Stimulated activated CD4-positive, alpha-beta T cell treated with anti-CD3 and anti-CD28 coated beads, Interleukin-12 subunit alpha, Interleukin-12 subunit beta, amount 100 ng/mL, for 4 hours (primary cell): ENCODE data around the gene BRCA2.

Experiments
- DNase-seq: peaks from one replicate; pipeline ENCODE4 v3.0.0-alpha.2; 2020

The BRCA2 gene, protein sequence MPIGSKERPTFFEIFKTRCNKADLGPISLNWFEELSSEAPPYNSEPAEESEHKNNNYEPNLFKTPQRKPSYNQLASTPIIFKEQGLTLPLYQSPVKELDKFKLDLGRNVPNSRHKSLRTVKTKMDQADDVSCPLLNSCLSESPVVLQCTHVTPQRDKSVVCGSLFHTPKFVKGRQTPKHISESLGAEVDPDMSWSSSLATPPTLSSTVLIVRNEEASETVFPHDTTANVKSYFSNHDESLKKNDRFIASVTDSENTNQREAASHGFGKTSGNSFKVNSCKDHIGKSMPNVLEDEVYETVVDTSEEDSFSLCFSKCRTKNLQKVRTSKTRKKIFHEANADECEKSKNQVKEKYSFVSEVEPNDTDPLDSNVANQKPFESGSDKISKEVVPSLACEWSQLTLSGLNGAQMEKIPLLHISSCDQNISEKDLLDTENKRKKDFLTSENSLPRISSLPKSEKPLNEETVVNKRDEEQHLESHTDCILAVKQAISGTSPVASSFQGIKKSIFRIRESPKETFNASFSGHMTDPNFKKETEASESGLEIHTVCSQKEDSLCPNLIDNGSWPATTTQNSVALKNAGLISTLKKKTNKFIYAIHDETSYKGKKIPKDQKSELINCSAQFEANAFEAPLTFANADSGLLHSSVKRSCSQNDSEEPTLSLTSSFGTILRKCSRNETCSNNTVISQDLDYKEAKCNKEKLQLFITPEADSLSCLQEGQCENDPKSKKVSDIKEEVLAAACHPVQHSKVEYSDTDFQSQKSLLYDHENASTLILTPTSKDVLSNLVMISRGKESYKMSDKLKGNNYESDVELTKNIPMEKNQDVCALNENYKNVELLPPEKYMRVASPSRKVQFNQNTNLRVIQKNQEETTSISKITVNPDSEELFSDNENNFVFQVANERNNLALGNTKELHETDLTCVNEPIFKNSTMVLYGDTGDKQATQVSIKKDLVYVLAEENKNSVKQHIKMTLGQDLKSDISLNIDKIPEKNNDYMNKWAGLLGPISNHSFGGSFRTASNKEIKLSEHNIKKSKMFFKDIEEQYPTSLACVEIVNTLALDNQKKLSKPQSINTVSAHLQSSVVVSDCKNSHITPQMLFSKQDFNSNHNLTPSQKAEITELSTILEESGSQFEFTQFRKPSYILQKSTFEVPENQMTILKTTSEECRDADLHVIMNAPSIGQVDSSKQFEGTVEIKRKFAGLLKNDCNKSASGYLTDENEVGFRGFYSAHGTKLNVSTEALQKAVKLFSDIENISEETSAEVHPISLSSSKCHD (N-terminal part only)

GRCh38 chr13:32315238-32316027 lies at the start of gene BRCA2, which contains the start of gene ZAR1L:
Gene BRCA2 (plus strand): TSS chr13:32315508. CDS start chr13:32316461, 953 bp downstream.
Gene ZAR1L (minus strand): TSS chr13:32315363. CDS start chr13:32311925, 3,438 bp downstream.
- DNase-seq, result peak; percentile 82

GRCh38 chr13:32265726-32266125 lies 49.6 kb upstream of the BRCA2 start:
- DNase-seq, result no peak

DNA sequence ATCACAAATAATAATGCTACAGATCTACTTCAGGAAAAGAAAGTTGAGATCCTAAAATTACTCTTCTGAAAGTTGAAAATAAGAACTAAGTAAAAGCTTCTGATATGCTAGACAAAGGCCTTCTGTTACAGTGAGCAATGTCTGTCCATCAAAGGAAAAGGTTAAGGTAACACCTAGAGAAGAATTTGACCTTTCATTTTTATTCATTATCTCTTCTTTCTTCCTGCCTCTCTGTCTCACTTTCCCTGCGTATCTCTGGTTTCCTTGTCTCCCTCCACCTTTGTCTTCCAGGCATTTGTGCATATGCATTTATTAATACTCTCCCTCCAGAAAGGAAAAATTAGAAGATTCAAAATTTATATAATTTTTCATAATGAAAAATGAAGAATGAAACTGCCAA lies 49.2 kb upstream of the BRCA2 start:
- DNase-seq, result no peak

- peak; percentile 55 for DNase-seq
These were observed 47.4 kb upstream of the BRCA2 start for GRCh38 chr13:32267836-32268439.

DNA sequence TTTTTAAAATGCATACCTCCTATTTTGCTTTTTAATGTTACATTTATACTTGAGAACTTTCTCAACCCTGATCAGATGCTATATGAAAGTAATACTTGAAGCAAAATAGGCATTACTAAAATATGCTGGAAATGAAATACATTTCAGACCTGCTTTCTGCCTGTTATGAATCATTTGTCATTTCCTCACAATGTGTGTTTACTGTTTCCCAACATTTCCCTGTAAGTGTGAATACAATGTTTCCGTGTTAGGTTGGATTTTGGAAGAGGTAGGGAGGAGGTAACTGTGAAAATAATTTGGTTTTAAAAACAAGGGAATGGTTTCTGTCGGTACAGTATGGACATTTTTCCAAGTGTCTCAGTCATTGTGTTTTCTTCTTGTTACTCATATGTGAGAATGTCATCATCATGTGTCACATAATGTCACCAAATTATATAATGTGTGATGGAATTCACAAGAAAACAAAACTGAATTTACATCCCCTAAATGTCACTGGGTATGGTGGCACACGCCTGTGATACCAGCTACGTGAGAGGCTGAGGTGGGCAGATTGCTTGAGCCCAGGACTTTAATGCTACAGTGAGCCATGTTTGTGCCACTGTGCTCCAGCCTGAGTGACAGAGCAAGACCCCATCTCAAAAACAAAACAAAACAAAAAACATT lies 43.2 kb upstream of the BRCA2 start:
- DNase-seq, result no peak

GRCh38 chr13:32277839-32278238 lies 37.5 kb upstream of the BRCA2 start:
- DNase-seq, result no peak

GRCh38 chr13:32278426-32278825 lies 36.9 kb upstream of the BRCA2 start:
- DNase-seq, result no peak

DNA sequence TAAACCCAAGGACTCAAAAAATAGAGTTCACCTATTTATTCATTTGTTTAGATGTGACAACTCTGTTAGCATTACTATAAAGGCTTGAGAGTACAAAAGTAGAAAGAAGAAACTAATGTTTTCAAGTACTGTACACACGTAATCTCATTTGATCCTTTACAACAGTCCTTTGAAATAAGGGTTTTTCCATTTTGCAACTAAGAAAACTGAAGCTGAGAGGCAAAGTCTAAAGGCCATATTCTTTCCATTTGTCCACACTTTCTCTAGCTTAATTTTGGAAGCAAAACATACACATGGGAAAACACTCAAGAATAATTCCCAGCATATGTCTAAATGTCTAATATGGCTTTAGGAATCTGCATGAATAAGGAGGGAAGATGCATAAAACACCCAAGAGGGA lies 34.2 kb upstream of the BRCA2 start:
- no peak for DNase-seq

DNA sequence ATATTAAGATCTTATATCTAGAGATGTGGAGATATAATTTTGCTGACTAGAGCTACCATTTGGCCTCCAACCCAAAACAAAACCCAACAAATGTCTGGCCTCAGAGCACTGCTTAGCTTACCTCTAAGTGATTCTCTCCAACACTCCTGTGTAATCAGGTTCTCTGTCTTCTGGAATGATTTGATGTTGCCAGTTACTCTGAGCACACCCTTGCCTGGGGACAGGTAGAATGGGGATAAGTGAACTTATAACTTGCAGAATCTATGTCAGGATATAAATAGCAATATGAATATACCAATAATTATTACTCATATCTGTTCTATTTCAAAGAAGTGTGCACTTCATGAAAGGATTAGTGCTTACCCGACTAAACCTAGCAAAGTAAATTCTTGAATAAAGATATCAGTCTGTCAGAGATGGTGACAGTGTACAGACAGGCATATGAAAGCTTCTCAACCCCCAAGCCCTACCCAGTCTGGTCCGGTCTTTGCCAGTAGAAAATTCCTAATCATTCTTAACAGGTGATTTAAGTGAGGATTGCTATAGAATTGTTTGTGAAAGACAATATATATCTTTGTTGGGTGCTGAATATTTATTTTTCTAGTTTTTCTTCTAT lies 33.1 kb upstream of the BRCA2 start:
- no peak for DNase-seq

DNA sequence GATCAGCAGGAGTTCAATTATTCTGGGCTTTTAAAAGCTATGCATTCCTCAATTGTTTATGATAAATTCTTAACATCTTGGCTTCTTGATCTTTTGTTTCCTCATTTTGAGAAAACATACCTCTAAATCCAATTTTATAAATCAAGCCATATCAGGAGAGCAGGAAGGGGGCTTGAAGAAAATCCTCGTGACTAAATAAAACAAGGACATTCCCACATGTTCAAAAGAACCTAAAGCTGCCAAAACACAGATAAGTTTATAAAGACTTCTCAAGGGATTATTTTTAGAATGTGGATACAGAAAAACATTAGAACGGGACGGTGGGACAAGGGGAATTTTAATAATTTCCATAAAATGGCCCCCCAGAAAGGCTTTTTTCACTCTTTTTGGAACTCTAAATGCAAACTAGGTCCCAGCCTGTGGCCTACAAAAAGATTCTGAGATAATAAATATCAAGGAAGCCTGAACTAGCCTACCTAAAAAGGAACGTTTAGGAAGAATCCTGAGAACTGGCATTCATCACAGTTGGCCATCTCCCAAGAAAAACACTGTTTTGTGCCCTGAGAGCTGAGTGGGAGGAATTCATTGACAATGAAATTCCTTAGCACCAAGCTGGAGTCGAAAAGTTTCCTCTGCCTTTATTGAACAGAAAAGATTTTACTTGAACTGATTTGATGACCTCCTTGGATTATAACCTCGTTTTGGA lies 30.2 kb upstream of the BRCA2 start:
- DNase-seq, result no peak

- DNase-seq, result no peak
These were observed 29.7 kb upstream of the BRCA2 start for GRCh38 chr13:32285633-32285965.

GRCh38 chr13:32297206-32297605 lies 18.1 kb upstream of the BRCA2 start:
- no peak for DNase-seq

DNA sequence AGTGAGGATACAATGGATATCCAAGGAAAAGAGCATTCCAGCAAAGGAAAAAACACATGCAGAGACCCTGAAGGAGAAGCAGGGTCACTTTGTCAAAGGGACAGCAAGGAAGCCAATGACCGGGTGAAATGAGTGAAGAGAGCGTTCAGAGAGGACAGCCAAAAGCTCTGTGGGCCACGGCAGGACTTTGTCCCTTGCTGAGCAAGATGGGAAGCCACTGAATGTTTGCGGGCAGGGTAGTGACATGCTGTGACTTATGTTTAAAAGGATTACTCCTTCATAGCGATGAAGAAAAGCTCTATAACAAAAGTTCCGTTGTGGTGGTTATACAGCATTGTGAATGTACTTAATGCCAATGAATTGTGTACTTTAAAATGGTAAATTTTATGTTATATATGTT lies 16.6 kb upstream of the BRCA2 start:
- no peak for DNase-seq

DNA sequence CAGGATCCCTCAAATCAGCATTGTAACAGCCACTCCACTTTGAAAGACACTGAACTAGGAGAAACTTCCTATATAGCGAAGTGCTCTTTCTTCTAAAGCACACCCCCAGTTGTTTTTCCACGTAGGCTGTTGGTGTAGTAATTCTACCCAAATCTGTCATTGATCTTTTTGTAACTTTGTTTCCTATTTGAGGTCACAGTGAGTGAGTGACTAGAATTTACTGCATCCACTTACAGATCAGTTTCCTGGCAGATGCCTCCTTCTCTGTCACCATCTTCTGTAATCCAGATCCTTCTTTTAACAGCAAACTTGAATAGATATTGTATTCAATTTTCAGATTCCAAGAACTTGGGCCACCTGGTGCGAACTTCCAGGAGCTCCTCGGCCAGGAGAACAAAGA lies 15.4 kb upstream of the BRCA2 start:
- no peak for DNase-seq

DNA sequence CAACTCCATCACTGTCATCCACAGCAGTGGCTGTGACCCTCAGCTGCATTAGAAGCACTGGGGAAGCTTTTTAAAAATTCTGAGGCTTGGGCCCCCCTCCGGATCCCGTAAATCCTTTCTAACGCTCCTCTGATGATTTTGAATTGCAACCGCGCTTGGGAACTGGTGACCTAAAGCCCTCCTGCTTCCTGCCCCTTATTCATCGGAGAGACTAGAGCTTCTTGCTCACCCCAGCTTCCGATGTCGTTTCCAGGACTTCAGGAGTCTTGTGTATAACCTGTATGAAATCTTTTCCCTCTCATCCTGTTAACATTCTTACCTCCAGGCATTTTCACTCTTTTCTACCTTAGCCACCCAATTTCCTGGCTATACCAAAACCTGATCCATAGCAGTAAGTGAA lies 14.9 kb upstream of the BRCA2 start:
- no peak for DNase-seq

DNA sequence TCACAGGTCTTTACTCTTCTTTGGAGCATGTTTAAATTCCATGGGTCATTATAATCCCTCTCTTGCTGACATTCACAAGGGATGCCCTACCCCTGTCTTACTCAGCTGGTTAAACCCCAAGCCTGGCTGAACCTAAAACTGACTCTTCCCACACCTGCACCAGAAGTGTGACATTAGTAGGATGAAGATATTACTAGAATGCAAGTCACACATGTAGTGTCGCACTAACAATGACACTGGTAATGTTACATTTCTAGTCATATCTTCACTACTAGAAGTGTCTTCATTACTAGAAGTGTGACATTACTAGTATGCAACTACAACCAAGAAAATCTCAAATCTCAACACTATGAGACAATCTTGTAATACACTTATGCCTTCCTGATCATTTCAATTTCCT lies 14.4 kb upstream of the BRCA2 start:
- no peak for DNase-seq

DNA sequence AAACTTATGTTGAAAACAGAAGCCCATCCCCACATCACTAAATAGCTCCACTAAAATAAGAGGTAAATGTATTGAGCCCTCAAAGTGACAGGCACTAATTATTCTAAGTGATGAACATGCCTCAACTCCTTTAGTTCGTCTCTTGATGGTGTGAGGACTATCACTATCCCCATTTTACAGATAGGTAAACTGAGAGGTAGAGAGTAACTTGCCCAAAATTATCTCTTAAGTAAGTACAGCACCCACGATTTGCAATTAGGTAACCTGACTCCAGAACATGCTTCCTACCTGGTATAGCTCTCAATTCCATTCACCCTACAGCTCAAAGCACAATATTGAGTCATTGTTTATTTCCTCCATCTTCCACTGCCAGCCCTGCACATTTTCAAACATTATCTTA lies 12.8 kb upstream of the BRCA2 start:
- no peak for DNase-seq

GRCh38 chr13:32305646-32306045 lies 9.7 kb upstream of the BRCA2 start:
- DNase-seq, result no peak

- no peak for DNase-seq
These were observed 5.8 kb upstream of the BRCA2 start for GRCh38 chr13:32309312-32310133.
